Tibial nerve (tissue), 4 donors: ENCODE results near the gene ANKRD34B.

ENCODE experiments used
- CTCF ChIP-seq, 5 experiments: fragments of 200-600 bp in 3 of 5; fragments of 450-650 bp in 2 of 5; sonication (generic) in 3 of 5; IDR thresholded peaks; one replicate each; pipeline ENCODE4 v1.5.1; 2016 to 2019; ENCODE audit warnings: antibody characterized with exemption in 5 of 5, mild to moderate bottlenecking in 3 of 5, moderate library complexity in 2 of 5
- EP300 ChIP-seq, 2 donors: sonication (generic); formaldehyde crosslinking; IDR thresholded peaks; one replicate each; pipeline ENCODE4 v1.6.1; 2017; ENCODE audit warnings: antibody characterized with exemption in 2 of 2, mild to moderate bottlenecking in 1 of 2

GRCh38 chr5:80507663-80508062 lies 62.4 kb downstream of the ANKRD34B start:
- TF ChIP-seq CTCF (IDR thresholded peaks at IDR 0.05) = no peak
- TF ChIP-seq EP300 (IDR thresholded peaks at IDR 0.05) = no peak
